Liver (tissue), 9 donors: Measurements from ENCODE around the gene STX17. TPM values are rescaled to one million over a fixed set of nuclear protein-coding genes. Genes with fewer than 3 reads are reported as not detected.

Experiments used
- DNase-seq: peaks from one replicate; pipeline ENCODE4 v3.0.0-alpha.2; 2017; ENCODE audit warnings: low spot score
- H3K27ac ChIP-seq, 2 donors: one replicate each; pipeline ENCODE4 v1.7.0; 2013; ENCODE audit warnings: inconsistent platforms in 2 of 2, low read length in 2 of 2, control low read depth in 1 of 2, low read depth in 1 of 2, mild to moderate bottlenecking in 1 of 2
- H3K27me3 ChIP-seq, 4 donors: one replicate each; pipeline versions ENCODE4 v1.6.1 to v1.7.0; 2013; ENCODE audit warnings: low read length in 3 of 4, inconsistent platforms in 1 of 4, mild to moderate bottlenecking in 1 of 4, moderate library complexity in 1 of 4; ENCODE audit not compliant: control insufficient read depth in 4 of 4, insufficient read depth in 4 of 4
- H3K36me3 ChIP-seq, 4 donors: one replicate each; pipeline versions ENCODE4 v1.6.1 to v1.7.0; 2013; ENCODE audit warnings: low read length in 3 of 4, mild to moderate bottlenecking in 3 of 4, low read depth in 1 of 4, moderate library complexity in 1 of 4; ENCODE audit not compliant: control insufficient read depth in 4 of 4, insufficient read depth in 3 of 4
- H3K4me1 ChIP-seq, 4 donors: one replicate each; pipeline versions ENCODE4 v1.6.1 to v1.7.0; 2013; ENCODE audit warnings: low read length in 3 of 4, mild to moderate bottlenecking in 3 of 4, moderate library complexity in 1 of 4; ENCODE audit not compliant: control insufficient read depth in 4 of 4, insufficient read depth in 4 of 4
- H3K4me3 ChIP-seq, 3 donors: one replicate each; pipeline versions ENCODE4 v1.6.1 to v1.7.0; 2013; ENCODE audit warnings: low read length in 3 of 3, control low read depth in 1 of 3, low read depth in 1 of 3, mild to moderate bottlenecking in 1 of 3
- H3K9ac ChIP-seq, 2 donors: one replicate each; pipeline ENCODE4 v1.7.0; 2013; ENCODE audit warnings: low read length in 2 of 2, mild to moderate bottlenecking in 2 of 2, moderate library complexity in 2 of 2, control low read depth in 1 of 2, low read depth in 1 of 2
- H3K9me3 ChIP-seq, 4 donors: one replicate each; pipeline versions ENCODE4 v1.6.1 to v1.7.0; 2013; ENCODE audit warnings: low read length in 3 of 4; ENCODE audit not compliant: control insufficient read depth in 4 of 4
- EGR1 ChIP-seq, 2 donors: IDR thresholded peaks; 2 replicates each; pipeline ENCODE4 v1.6.1; 2016 to 2018; ENCODE audit warnings: antibody characterized with exemption in 2 of 2, low read depth in 2 of 2
- FOXA1 ChIP-seq: IDR thresholded peaks from 2 replicates; pipeline ENCODE4 v1.6.1; 2016; ENCODE audit warnings: antibody characterized with exemption
- FOXA2 ChIP-seq: IDR thresholded peaks from 2 replicates; pipeline ENCODE4 v1.6.1; 2016; ENCODE audit warnings: antibody characterized with exemption
- GABPA ChIP-seq, 2 donors: IDR thresholded peaks in 1 of 2; conservative IDR thresholded peaks in 1 of 2; 2 replicates each; pipeline ENCODE4 v1.6.1; 2016; ENCODE audit warnings: antibody characterized with exemption in 2 of 2, mild to moderate bottlenecking in 1 of 2, moderate library complexity in 1 of 2
- HNF4A ChIP-seq, 2 donors: conservative IDR thresholded peaks; 2 replicates each; pipeline ENCODE4 v1.6.1; 2016; ENCODE audit warnings: antibody characterized with exemption in 2 of 2, mild to moderate bottlenecking in 2 of 2
- HNF4G ChIP-seq: IDR thresholded peaks from 2 replicates; pipeline ENCODE4 v1.6.1; 2016; ENCODE audit warnings: antibody characterized with exemption
- JUND ChIP-seq, 2 donors: IDR thresholded peaks; 2 replicates each; pipeline ENCODE4 v1.6.1; 2016; ENCODE audit warnings: antibody characterized with exemption in 2 of 2
- NR2F2 ChIP-seq: IDR thresholded peaks from 2 replicates; pipeline ENCODE4 v1.6.1; 2016; ENCODE audit warnings: antibody characterized with exemption
- RXRA ChIP-seq, 2 donors: IDR thresholded peaks; 2 replicates each; pipeline ENCODE4 v1.6.1; 2017 to 2018; ENCODE audit warnings: antibody characterized with exemption in 2 of 2, mild to moderate bottlenecking in 1 of 2
- SP1 ChIP-seq: IDR thresholded peaks from 2 replicates; pipeline ENCODE4 v1.6.1; 2018; ENCODE audit warnings: antibody characterized with exemption, mild to moderate bottlenecking
- TAF1 ChIP-seq: conservative IDR thresholded peaks from 2 replicates; pipeline ENCODE4 v1.6.1; 2016; ENCODE audit warnings: antibody characterized with exemption, mild to moderate bottlenecking
- YY1 ChIP-seq: IDR thresholded peaks from 2 replicates; pipeline ENCODE4 v1.6.1; 2016; ENCODE audit warnings: antibody characterized with exemption, mild to moderate bottlenecking
- WGBS: extraction: QIAGEN DNeasy Blood & Tissue Kit; methylation state at CpG from one replicate; pipeline ENCODE4 v1.1.7; 2013; 5-methylcytosine and 5-hydroxymethylcytosine counted together
- polyA plus RNA-seq, 2 donors: library from polyadenylated mRNA; stranded (reverse) in 1 of 2; unstranded in 1 of 2; fragments of 200-250 nt in 1 of 2; fragments of >200 nt in 1 of 2; fragmentation: Nextera tagmentation in 1 of 2; extraction: Ambion mirVana in 1 of 2; gene quantifications; one replicate each; pipeline versions ENCODE4 v1.2.1 to v1.2.3, GENCODE V29; 2013 to 2015
- total RNA-seq, 2 donors: library from RNA; depleted of rRNA; stranded (reverse); fragments of >200 nt; gene quantifications; one replicate each; pipeline ENCODE4 v1.2.3, GENCODE V29; 2014
- TF ChIP-seq, protein P1 (sequence below): IDR thresholded peaks from 2 replicates; pipeline ENCODE4 v1.6.1; 2016; ENCODE audit warnings: antibody characterized with exemption
- TF ChIP-seq, protein P2 (sequence below): IDR thresholded peaks from 2 replicates; pipeline ENCODE4 v1.6.1; 2016; ENCODE audit warnings: antibody characterized with exemption
- TF ChIP-seq, protein P3 (sequence below): IDR thresholded peaks from 2 replicates; pipeline ENCODE4 v1.6.1; 2016; ENCODE audit warnings: antibody characterized with exemption
- TF ChIP-seq, protein P4 (sequence below): IDR thresholded peaks from 2 replicates; pipeline ENCODE4 v1.6.1; 2016; ENCODE audit warnings: antibody characterized with exemption, mild to moderate bottlenecking
- donor health status: healthy.
- donor health status: healthy.
- donor health status: healthy.
- donor health status: healthy.
- donor health status: healthy.

Gene STX17
- total and polyA plus RNA-seq, 4 donors = 8.3 to 30.9 (median 21.2) TPM

DNA sequence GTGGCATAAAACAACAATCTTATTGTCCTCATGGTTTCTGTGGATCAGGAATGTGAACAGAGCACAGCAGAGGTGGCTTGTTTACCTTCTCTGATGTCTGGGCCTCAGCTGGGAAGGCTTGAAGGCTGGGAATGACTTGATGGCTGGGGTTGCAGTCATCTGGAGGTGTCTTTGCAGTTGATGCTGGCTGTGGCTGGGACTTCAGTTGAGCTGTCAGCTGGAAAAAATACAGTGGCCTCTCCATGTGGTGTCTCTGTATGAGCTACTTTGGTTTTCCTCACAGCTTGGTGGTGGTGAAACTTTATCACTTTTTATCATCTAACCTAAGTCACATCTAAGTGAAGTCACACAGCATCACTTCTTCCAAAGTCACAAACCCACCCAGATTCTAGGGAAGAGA, 24.7 kb upstream of the STX17 start:
- no peaks in the 10 kb centered on the region for H3K27me3 ChIP-seq
- H3K9me3 ChIP-seq = no peaks in the 10 kb centered on the region
- peaks cover 0 to 2% (median 0%) of the 10 kb centered on the region in 4 donors for H3K36me3 ChIP-seq
- H3K27ac ChIP-seq = no peak overlapping the region
- TF ChIP-seq, protein P1, sequence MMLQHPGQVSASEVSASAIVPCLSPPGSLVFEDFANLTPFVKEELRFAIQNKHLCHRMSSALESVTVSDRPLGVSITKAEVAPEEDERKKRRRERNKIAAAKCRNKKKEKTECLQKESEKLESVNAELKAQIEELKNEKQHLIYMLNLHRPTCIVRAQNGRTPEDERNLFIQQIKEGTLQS = no peak
- TF ChIP-seq FOXA1 = no peak
- TF ChIP-seq RXRA (IDR thresholded peaks at IDR 0.05) = no peak
- TF ChIP-seq TAF1 = no peak
- no peak overlapping the region for H3K9ac ChIP-seq
- H3K4me3 ChIP-seq = no peak overlapping the region
- H3K4me1 ChIP-seq = no peaks in the 10 kb centered on the region
- no peak for DNase-seq

DNA sequence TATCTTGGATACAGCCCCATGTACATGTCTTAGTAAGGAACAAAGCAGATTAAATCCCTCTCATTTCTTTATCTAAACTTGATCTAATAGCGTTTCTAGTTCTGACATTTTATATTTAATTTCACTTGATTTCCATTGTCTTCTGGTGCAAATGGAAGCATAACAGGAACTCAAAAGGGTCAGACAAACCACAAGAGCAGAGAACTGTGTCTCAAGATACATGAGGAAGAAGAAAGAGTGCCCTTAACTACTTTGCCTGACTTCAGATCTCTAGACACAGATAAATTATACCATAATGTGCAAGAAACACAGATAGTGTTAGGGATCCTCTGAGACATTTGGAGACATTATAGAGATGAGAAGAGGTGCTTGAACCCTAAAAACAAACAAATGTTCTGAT, 20.7 kb upstream of the STX17 start:
- WGBS = 72% methylated on average over 1 of the region's 1 CpG
- TF ChIP-seq FOXA2 (no peak), JUND (IDR thresholded peaks at IDR 0.05) (no peak)

DNA sequence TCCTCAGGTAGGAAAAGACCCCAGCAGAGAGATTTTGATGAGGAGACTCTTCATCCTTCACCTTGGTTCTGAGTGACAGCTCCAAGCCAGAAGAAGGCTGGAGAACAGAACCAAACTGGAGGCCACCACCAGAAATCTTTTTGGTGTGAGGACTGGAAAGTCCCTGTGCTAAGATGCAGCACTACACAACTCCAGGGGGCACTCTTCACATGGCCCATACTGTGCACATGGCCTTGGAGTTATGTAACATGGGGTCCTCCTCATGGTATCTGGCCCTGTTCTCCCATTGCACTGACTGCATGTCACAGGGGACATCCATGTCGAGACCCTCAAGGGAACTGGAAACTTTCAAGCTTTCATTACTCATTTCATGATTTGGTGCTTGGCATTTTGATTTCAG, 17.3 kb upstream of the STX17 start:
- TF ChIP-seq EGR1 (IDR thresholded peaks at IDR 0.05; ENCODE audit: low read depth in 2 of 2) (no peak), FOXA2 (no peak), JUND (IDR thresholded peaks at IDR 0.05) (no peak), HNF4G (no peak)
- peaks cover 0 to 2% (median under 1%) of the 10 kb centered on the region in 4 donors for H3K36me3 ChIP-seq
- H3K4me1 ChIP-seq = no peaks in the 10 kb centered on the region
- H3K27me3 ChIP-seq = no peaks in the 10 kb centered on the region
- H3K9ac ChIP-seq = no peak overlapping the region
- 98% methylated on average over 1 of the region's 1 CpG for WGBS
- no peak overlapping the region for H3K27ac ChIP-seq
- no peak overlapping the region for H3K4me3 ChIP-seq
- no peak for DNase-seq
- no peaks in the 10 kb centered on the region for H3K9me3 ChIP-seq

More for the DNA sequence above, 20.7 kb upstream of the STX17 start:
- Histone ChIP-seq H3K4me1 (no peaks in the 10 kb centered on the region), H3K9me3 (no peaks in the 10 kb centered on the region), H3K9ac (no peak overlapping the region), H3K36me3 (peaks cover 0 to 2% (median 0%) of the 10 kb centered on the region in 4 donors), H3K4me3 (no peak overlapping the region), H3K27ac (no peak overlapping the region), H3K27me3 (no peaks in the 10 kb centered on the region)
- no peak for DNase-seq

DNA sequence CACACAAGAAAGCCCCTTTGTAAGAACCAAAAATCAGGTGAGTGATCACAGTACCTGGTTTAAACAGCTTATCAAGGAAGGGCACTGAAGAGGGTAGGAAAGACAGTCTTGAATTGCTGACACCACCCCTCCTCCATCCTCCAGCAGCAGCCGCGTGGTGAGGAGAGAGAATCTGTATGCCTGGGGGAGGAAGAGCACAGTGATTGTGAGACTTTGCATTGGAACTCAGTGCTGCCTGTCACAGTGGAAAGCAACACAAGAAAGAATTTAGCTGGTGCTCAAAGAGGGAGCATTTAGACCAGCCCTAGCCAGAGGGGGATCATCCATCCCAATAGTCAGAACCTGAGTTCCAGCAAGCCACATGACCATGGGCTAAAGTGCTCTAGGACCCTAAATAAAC, 11.6 kb upstream of the STX17 start:
- no peak overlapping the region for H3K4me3 ChIP-seq
- no peaks in the 10 kb centered on the region for H3K27me3 ChIP-seq
- peaks cover 0 to 2% (median 0%) of the 10 kb centered on the region in 4 donors for H3K36me3 ChIP-seq
- H3K9ac ChIP-seq = no peak overlapping the region
- 76% methylated on average over 2 of the region's 2 CpGs for WGBS
- H3K9me3 ChIP-seq = no peaks in the 10 kb centered on the region
- TF ChIP-seq, protein P2, sequence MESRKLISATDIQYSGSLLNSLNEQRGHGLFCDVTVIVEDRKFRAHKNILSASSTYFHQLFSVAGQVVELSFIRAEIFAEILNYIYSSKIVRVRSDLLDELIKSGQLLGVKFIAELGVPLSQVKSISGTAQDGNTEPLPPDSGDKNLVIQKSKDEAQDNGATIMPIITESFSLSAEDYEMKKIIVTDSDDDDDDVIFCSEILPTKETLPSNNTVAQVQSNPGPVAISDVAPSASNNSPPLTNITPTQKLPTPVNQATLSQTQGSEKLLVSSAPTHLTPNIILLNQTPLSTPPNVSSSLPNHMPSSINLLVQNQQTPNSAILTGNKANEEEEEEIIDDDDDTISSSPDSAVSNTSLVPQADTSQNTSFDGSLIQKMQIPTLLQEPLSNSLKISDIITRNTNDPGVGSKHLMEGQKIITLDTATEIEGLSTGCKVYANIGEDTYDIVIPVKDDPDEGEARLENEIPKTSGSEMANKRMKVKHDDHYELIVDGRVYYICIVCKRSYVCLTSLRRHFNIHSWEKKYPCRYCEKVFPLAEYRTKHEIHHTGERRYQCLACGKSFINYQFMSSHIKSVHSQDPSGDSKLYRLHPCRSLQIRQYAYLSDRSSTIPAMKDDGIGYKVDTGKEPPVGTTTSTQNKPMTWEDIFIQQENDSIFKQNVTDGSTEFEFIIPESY = no peak
- TF ChIP-seq FOXA2 (no peak), SP1 (no peak), FOXA1 (no peak), RXRA (IDR thresholded peaks at IDR 0.05) (no peak), GABPA (IDR thresholded peaks at IDR 0.05 in 1 of 2, conservative IDR thresholded peaks at IDR 0.05 in 1 of 2) (no peak), HNF4A (conservative IDR thresholded peaks at IDR 0.05) (no peak), HNF4G (no peak), TAF1 (no peak), EGR1 (IDR thresholded peaks at IDR 0.05; ENCODE audit: low read depth in 2 of 2) (no peak), YY1 (no peak), NR2F2 (no peak)
- TF ChIP-seq, protein P3, sequence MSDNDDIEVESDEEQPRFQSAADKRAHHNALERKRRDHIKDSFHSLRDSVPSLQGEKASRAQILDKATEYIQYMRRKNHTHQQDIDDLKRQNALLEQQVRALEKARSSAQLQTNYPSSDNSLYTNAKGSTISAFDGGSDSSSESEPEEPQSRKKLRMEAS = no peak
- TF ChIP-seq, protein P4, sequence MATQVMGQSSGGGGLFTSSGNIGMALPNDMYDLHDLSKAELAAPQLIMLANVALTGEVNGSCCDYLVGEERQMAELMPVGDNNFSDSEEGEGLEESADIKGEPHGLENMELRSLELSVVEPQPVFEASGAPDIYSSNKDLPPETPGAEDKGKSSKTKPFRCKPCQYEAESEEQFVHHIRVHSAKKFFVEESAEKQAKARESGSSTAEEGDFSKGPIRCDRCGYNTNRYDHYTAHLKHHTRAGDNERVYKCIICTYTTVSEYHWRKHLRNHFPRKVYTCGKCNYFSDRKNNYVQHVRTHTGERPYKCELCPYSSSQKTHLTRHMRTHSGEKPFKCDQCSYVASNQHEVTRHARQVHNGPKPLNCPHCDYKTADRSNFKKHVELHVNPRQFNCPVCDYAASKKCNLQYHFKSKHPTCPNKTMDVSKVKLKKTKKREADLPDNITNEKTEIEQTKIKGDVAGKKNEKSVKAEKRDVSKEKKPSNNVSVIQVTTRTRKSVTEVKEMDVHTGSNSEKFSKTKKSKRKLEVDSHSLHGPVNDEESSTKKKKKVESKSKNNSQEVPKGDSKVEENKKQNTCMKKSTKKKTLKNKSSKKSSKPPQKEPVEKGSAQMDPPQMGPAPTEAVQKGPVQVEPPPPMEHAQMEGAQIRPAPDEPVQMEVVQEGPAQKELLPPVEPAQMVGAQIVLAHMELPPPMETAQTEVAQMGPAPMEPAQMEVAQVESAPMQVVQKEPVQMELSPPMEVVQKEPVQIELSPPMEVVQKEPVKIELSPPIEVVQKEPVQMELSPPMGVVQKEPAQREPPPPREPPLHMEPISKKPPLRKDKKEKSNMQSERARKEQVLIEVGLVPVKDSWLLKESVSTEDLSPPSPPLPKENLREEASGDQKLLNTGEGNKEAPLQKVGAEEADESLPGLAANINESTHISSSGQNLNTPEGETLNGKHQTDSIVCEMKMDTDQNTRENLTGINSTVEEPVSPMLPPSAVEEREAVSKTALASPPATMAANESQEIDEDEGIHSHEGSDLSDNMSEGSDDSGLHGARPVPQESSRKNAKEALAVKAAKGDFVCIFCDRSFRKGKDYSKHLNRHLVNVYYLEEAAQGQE = no peak
- TF ChIP-seq, protein P1 = no peak
- DNase-seq = no peak
- H3K4me1 ChIP-seq = no peaks in the 10 kb centered on the region
- H3K27ac ChIP-seq = no peak overlapping the region
